Measurements from ENCODE around the gene MELK.
"Not testable (repeated sequence)": the region's sequence is repeated elsewhere in the genome, so short reads cannot be mapped to it uniquely, and the experiment has no call there.

The MELK gene

GRCh38 chr9:36572515-36573418 is at the start of gene MELK:
Gene MELK (plus strand): TSS chr9:36572895. CDS start chr9:36581682, 8,787 bp downstream.
- DNase-seq (ENCODE audit: low spot score), result peak; percentile 84
- peak within 1 kb of the TSS; percentile 44 to 78 for H3K27ac ChIP-seq
- peak within 1 kb of the TSS; percentile 86 for H3K4me3 ChIP-seq
- no peak for TF ChIP-seq CTCF (IDR thresholded peaks at IDR 0.05)

GRCh38 chr9:36530224-36530623 is 42.5 kb upstream of the MELK start:
- TF ChIP-seq CTCF (IDR thresholded peaks at IDR 0.05), result no peak
- DNase-seq (ENCODE audit: low spot score), result no peak

DNA sequence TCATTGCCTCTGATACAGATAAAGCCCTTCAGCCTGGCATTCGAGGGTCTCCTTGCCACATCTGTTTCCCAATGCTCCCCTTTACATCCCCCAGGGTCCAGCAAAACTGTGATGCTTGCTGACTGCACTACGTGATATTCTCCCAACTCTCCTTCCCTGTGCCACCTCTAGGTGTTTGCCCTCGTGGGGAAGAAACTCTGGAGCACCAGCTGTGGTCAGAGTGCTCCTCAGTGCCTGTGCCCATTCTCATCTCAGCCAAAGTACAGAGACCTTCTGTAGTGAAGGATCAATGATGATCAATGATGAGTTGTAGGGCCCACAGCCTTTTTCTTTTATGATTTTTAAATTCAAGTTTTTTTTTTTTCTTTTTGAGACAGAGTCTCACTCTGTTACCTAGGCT is 40.3 kb upstream of the MELK start:
- Histone ChIP-seq H3K4me3 (no peak overlapping the region), H3K27ac (no peak overlapping the region)
- DNase-seq (ENCODE audit: low spot score), result no peak
- TF ChIP-seq CTCF (IDR thresholded peaks at IDR 0.05), result no peak

More at GRCh38 chr9:36530224-36530623, 42.5 kb upstream of the MELK start:
- no peak overlapping the region for H3K27ac ChIP-seq
- no peak overlapping the region for H3K4me3 ChIP-seq

GRCh38 chr9:36533726-36534125 is 39.0 kb upstream of the MELK start:
- not testable (repeated sequence) for H3K4me3 ChIP-seq; H3K27ac ChIP-seq; DNase-seq (ENCODE audit: low spot score)

- H3K27ac ChIP-seq, result no peak overlapping the region
- no peak for TF ChIP-seq CTCF (IDR thresholded peaks at IDR 0.05)
- DNase-seq (ENCODE audit: low spot score), result no peak
- H3K4me3 ChIP-seq, result no peak overlapping the region
Observed at GRCh38 chr9:36535107-36535506, 37.6 kb upstream of the MELK start.

DNA sequence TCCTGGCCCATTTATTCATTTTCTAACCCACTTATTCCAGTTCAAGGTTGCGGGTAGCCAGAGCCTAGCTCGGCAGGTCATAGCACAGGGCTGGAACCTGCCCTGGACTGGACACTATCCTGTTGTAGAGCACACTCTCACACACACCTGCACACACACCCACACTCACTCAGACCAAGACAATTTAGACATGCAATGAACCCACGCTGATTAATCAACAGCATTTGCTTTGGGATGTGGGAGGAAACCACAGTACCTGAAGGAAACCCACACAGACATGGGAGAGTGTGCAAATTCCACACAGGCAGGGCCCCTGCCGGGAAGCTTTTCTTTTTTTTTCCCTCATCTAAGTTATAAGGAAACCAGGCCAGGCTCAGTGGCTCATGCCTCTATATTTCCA is 34.8 kb upstream of the MELK start:
- no peak for TF ChIP-seq CTCF (IDR thresholded peaks at IDR 0.05)
- no peak for DNase-seq (ENCODE audit: low spot score)
- H3K4me3 ChIP-seq, result no peak overlapping the region
- no peak overlapping the region for H3K27ac ChIP-seq

DNA sequence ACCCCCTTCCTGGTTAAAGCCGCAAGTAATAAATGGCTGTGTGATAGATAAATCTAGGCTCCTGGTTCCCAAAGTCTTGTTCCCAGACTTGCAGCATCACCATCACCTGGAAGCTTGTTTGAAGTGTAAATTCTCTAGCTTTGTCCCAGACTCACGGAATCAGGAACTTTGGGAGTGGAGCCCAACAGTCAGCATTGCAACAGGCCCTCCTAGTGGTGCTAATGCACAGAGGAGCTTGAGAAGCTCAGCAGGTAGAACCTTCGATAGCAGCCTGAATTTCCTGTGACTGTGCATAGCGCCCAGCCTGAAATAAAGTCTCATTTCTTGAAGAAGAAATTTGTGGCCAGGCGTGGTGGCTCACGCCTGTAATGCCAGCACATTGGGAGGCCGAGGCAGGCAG is 30.3 kb upstream of the MELK start:
- no peak overlapping the region for H3K27ac ChIP-seq
- H3K4me3 ChIP-seq, result no peak overlapping the region
- TF ChIP-seq CTCF (IDR thresholded peaks at IDR 0.05), result no peak
- DNase-seq (ENCODE audit: low spot score), result no peak

All from coronary artery (tissue), 2 donors.